Measurements from ENCODE around the gene ANKFY1.

ANKFY1 gene

GRCh38 chr17:4262703-4263102 is 1.1 kb downstream of the ANKFY1 start:
- peaks cover 3% of the 10 kb centered on the region for H3K9me3 ChIP-seq (ENCODE audit: insufficient read depth, low read length, severe bottlenecking)
- peaks cover 34% of the 10 kb centered on the region for H3K4me1 ChIP-seq (ENCODE audit: insufficient read depth, low read length)
- TF ChIP-seq EZH2 (IDR thresholded peaks at IDR 0.05; ENCODE audit: borderline replicate concordance, low read depth, low read length, severe bottlenecking) (no peak), CTCF (IDR thresholded peaks at IDR 0.05; ENCODE audit: borderline replicate concordance, extremely low read depth, low read length, poor library complexity, severe bottlenecking) (no peak)
- H3K4me2 ChIP-seq (ENCODE audit: insufficient read depth, low read length) = peak overlapping the region; percentile 92
- no peak for ATAC-seq (ENCODE audit: insufficient read depth, low read depth)
- H3K36me3 ChIP-seq (ENCODE audit: insufficient read depth, low read length) = peaks cover 31% of the 10 kb centered on the region
- peak overlapping the region; percentile 73 for H3K27ac ChIP-seq (ENCODE audit: low read length)
- peaks cover 36% of the 10 kb centered on the region for H4K20me1 ChIP-seq (ENCODE audit: insufficient read depth, low read length)
- 0 out of 2 replicates have a peak overlapping the region, but pooled peaks have one; percentile 77 for H2AFZ ChIP-seq (ENCODE audit: low read depth, low read length)
- H3K79me2 ChIP-seq (ENCODE audit: insufficient read depth, low read length) = peaks cover 67% of the 10 kb centered on the region
- DNase-seq = no peak
- no peaks in the 10 kb centered on the region for H3K27me3 ChIP-seq (ENCODE audit: insufficient read depth, low read length, poor library complexity)
- peak overlapping the region; percentile 78 to 91 for H3K4me3 ChIP-seq (ENCODE audit: low read depth in 1 of 2, low read length in 2 of 2)
- peak overlapping the region; percentile 72 for H3K9ac ChIP-seq (ENCODE audit: low read depth, low read length)

GRCh38 chr17:4261452-4261851 is 2.3 kb downstream of the ANKFY1 start:
- Histone ChIP-seq H3K4me1 (ENCODE audit: insufficient read depth, low read length) (peaks cover 34% of the 10 kb centered on the region), H2AFZ (ENCODE audit: low read depth, low read length) (no peak overlapping the region), H3K4me3 (ENCODE audit: low read depth in 1 of 2, low read length in 2 of 2) (no peak overlapping the region; a peak in 1 of 4 replicates), H3K9me3 (ENCODE audit: insufficient read depth, low read length, severe bottlenecking) (peaks cover 3% of the 10 kb centered on the region), H3K36me3 (ENCODE audit: insufficient read depth, low read length) (peaks cover 26% of the 10 kb centered on the region), H3K27me3 (ENCODE audit: insufficient read depth, low read length, poor library complexity) (no peaks in the 10 kb centered on the region), H3K27ac (ENCODE audit: low read length) (no peak overlapping the region), H3K79me2 (ENCODE audit: insufficient read depth, low read length) (peaks cover 79% of the 10 kb centered on the region), H4K20me1 (ENCODE audit: insufficient read depth, low read length) (peaks cover 46% of the 10 kb centered on the region), H3K9ac (ENCODE audit: low read depth, low read length) (peak overlapping the region; percentile 72; the same call in 1 of the 2 replicates), H3K4me2 (ENCODE audit: insufficient read depth, low read length) (peak overlapping the region; percentile 92; the same call in 1 of the 2 replicates)
- TF ChIP-seq CTCF (IDR thresholded peaks at IDR 0.05; ENCODE audit: borderline replicate concordance, extremely low read depth, low read length, poor library complexity, severe bottlenecking) (no peak), EZH2 (IDR thresholded peaks at IDR 0.05; ENCODE audit: borderline replicate concordance, low read depth, low read length, severe bottlenecking) (no peak)
- ATAC-seq (ENCODE audit: insufficient read depth, low read depth) (no peak), DNase-seq (no peak)

GRCh38 chr17:4258867-4259266 is 4.9 kb downstream of the ANKFY1 start:
- Histone ChIP-seq H3K9ac (ENCODE audit: low read depth, low read length) (no peak overlapping the region), H3K36me3 (ENCODE audit: insufficient read depth, low read length) (peaks cover 26% of the 10 kb centered on the region), H3K4me1 (ENCODE audit: insufficient read depth, low read length) (peaks cover 22% of the 10 kb centered on the region), H3K9me3 (ENCODE audit: insufficient read depth, low read length, severe bottlenecking) (peaks cover 3% of the 10 kb centered on the region), H4K20me1 (ENCODE audit: insufficient read depth, low read length) (peaks cover 55% of the 10 kb centered on the region), H2AFZ (ENCODE audit: low read depth, low read length) (no peak overlapping the region), H3K27me3 (ENCODE audit: insufficient read depth, low read length, poor library complexity) (no peaks in the 10 kb centered on the region), H3K4me2 (ENCODE audit: insufficient read depth, low read length) (no peak overlapping the region), H3K27ac (ENCODE audit: low read length) (no peak overlapping the region), H3K4me3 (ENCODE audit: low read depth in 1 of 2, low read length in 2 of 2) (no peak overlapping the region), H3K79me2 (ENCODE audit: insufficient read depth, low read length) (peaks cover 96% of the 10 kb centered on the region)
- TF ChIP-seq CTCF (IDR thresholded peaks at IDR 0.05; ENCODE audit: borderline replicate concordance, extremely low read depth, low read length, poor library complexity, severe bottlenecking) (no peak), EZH2 (IDR thresholded peaks at IDR 0.05; ENCODE audit: borderline replicate concordance, low read depth, low read length, severe bottlenecking) (no peak)
- ATAC-seq (ENCODE audit: insufficient read depth, low read depth) = no peak
- no peak for DNase-seq
